SIG-M5 (cell line): ENCODE data around the gene TOX2.

ENCODE experiments used
- DNase-seq: peaks from one replicate; lab custom pipeline; 2025; lab: John Stamatoyannopoulos, UW

TOX2 gene

GRCh38 chr20:43975096-43975768 is 60.6 kb downstream of the TOX2 start:
- no peak for DNase-seq

DNA sequence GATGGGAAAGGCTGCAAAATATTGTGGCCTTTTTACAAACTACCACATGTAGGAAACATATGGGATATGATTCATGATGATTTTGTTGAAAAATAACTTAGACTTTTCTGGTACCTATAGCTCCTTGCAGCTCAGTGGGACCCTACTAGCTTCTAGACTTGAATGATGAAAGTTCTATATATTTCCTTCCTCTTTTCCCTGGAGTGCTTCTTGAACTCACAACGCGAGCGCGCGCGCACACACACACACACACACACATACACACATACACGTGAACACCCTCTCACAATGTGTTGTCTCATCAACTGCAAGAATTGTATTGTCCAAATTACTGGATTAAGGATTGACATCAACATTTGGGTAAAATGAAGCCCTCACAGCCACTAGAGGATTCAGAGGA is 61.9 kb downstream of the TOX2 start:
- no peak for DNase-seq

- DNase-seq, result no peak
Measured at GRCh38 chr20:43977252-43977651, 62.6 kb downstream of the TOX2 start.

DNA sequence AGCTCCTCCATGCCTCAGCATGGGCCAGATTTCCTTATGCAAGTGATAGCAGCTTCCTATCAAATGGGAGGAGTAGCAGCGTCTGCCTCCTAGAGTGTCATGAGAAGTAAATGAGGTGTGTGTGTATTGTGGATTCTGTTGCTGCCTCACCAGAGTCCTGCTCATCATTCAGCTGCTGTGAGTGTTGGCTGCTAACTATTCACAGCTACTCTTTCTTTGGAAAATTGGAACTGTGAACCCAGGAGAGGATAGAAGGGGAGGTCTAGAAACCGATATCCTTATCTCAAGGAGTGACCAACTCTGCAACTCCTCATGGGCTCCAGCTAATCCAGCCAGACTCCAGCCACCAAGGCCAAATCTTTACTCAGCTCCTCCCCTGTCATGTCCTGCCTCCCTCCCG is 63.3 kb downstream of the TOX2 start:
- no peak for DNase-seq

DNA sequence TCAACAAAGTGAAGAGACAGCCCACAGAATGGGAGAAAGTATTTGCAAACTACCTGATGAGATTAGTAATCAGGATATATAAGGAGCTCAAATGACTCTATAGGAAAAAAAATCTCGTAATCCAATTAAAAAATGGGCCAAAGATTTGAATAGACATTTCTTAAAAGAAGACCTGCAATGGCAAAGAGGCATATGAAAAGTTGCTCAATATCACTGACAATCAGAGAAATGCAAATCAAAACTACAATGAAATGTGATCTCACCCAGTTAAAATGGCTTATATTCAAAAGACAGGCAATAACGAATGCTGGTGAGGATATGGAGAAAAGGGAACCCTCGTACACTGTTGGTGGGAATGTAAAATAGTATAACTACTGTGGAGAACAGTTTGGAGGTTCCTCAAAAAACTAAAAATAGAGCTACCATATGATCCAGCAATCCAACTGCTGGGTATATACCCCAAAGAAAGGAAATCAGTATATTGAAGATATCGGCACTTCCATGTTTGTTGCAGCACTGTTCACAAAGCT is 65.0 kb downstream of the TOX2 start:
- no peak for DNase-seq

DNA sequence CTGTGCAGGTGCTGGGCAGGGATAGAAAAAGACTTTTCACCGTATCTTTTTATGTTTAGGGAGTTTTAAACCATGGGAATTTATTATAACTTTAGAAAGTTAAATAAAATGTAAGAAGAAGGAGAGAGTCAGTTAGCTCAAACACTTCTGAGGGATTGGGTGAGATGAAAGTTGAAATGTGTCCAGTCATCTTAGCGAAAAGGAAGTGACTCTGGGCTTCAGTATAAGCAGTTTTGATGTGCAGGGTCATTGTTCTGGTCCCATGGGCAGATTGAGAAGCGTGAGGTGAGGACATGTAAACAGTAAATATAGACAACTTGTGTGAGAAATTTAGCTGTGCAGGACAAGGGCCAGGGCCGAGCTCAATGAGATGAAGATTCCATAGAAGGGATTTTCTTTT is 66.9 kb downstream of the TOX2 start:
- DNase-seq, result no peak

DNA sequence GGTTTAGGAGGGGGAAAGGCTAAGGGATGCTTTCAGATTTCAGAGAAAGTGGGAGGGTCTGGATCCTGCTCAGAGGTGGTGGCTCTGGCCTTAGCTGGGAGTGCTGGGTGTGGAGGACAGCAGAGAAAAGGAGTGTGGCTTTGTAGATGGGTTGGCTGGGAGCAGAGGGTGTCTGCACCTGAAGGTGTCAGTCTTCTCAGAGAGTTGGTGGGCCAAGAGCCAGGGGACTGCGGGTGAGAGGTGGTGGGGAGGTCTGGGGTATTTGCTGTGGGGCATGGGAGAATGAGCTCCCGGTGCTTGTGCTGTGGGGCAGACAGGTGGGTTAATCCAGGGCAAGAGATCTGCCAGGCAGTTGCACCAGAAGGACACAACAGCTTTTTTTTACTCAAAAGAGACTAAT is 67.4 kb downstream of the TOX2 start:
- no peak for DNase-seq

GRCh38 chr20:43982886-43983285 is 68.2 kb downstream of the TOX2 start:
- DNase-seq, result no peak

GRCh38 chr20:43983359-43983758 is 68.7 kb downstream of the TOX2 start:
- no peak for DNase-seq

GRCh38 chr20:43983904-43984361 is 69.3 kb downstream of the TOX2 start:
- no peak for DNase-seq

DNA sequence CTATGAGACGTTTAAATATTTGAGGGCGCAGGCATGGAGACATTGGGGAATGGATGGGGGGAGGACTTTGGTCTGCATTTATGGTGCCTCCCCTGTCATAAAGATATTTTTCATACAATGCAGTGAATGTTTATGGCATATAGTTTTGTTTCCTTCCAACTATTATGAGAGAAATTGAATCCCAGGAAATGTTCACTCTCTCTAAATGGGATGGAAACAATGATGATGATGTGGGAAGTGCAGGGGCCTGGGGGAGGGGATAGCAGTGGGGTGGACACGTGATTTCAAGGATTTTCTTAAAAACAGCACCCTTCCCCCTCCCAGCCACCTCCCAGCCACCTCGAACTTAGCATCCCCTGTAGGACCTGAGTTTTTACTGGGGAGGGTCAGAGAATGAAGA is 69.9 kb downstream of the TOX2 start:
- DNase-seq, result no peak

GRCh38 chr20:43985121-43985520 is 70.5 kb downstream of the TOX2 start:
- DNase-seq, result no peak

- no peak for DNase-seq
Measured at GRCh38 chr20:43985608-43986316, 71.1 kb downstream of the TOX2 start.

DNA sequence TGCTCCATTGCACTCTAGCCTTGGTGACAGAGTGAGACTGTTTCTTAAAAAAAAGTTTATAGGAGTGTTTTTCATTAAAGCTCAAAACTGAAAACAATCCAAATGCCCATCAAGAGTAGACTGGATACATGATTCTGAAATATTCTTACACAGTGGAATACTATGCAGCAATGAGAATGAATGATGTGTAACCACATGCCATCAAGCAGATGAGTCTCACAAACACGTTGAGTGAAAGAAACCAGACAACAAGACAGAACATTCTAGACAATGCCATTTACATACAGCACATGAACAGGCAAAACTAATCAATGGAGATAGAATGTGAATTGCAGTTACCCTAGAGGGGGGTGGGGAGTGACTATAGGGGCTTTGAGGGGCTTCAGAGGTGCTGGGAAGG is 72.4 kb downstream of the TOX2 start:
- no peak for DNase-seq

- no peak for DNase-seq
Measured at GRCh38 chr20:43987531-43987930, 72.9 kb downstream of the TOX2 start.

DNA sequence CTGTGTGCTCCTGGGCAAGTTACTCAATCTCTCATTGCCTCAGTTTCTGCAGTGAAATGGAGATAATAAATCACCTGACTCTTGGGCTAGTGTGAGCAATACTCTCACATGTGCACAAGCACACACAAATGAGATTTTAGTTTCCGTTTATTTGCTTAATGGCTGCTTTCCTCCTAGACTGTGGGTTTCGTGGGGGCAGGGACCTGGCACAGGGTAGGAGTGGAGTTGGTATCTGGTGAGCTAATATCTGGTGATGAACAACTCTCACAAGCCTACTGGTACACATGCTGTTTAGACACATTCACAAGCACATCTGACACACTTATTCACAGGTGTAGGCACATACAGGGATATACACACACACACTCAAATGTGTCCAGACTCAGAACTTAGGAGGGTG is 73.8 kb downstream of the TOX2 start:
- no peak for DNase-seq

DNA sequence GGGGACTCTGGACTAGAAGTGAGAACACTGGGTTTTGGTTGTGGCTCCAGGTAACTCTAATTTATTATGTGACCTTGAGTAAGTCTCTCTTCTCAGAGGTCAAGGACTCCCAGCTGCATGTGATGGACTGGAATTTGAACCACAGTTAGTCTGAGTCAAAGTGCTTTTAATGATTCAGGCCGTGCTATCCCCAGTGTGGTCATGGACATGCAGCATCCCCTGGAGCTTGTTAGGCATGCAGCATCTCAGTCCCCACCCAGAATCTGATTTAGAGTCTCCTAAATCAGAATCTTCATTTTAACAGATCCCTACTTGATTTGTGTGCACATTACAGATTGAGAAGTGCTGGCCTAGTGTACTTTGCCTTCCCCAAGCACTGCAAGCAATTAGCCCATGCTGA is 74.2 kb downstream of the TOX2 start:
- no peak for DNase-seq

GRCh38 chr20:43991261-43991660 is 76.6 kb downstream of the TOX2 start:
- DNase-seq, result no peak

DNA sequence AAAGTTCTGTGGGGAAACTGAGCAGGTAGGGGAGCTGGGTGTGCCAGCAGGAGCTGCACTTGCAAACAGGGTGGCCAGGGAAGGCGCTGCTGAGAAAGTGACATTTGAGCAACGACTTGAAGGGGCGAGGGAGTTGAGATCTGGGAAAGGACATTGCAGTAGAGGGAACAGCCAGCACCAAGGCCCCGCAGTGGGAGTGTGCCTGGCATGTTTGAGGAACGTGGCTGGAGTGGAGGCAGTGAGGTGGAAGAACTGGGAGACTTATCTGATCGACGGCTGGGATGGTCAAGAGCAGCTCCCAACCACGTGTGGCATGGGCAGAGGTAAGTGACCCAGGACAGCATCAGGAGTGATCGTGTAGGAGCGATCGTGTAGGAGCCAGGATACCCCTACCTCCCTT is 77.3 kb downstream of the TOX2 start:
- DNase-seq, result no peak

- DNase-seq, result no peak
Measured at GRCh38 chr20:43992885-43993284, 78.2 kb downstream of the TOX2 start.

DNA sequence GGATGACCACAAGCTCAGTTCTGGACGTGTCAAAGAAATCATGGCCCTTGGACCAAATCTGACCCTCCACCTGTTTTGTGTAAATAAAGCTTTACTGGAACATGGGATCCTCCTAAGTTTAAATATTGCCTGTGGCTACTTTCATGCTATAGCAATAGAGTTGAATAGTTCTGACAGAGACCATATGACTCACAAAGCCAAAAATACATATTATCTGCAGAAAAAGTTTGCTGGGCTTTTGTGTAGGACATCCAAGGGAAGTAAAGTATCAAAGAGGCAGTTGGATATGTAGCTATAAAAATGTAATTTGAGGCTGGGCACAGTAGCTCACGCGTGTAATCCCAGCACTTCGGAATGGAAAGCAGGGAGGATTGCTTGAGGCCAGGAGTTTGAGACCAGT is 78.9 kb downstream of the TOX2 start:
- no peak for DNase-seq

DNA sequence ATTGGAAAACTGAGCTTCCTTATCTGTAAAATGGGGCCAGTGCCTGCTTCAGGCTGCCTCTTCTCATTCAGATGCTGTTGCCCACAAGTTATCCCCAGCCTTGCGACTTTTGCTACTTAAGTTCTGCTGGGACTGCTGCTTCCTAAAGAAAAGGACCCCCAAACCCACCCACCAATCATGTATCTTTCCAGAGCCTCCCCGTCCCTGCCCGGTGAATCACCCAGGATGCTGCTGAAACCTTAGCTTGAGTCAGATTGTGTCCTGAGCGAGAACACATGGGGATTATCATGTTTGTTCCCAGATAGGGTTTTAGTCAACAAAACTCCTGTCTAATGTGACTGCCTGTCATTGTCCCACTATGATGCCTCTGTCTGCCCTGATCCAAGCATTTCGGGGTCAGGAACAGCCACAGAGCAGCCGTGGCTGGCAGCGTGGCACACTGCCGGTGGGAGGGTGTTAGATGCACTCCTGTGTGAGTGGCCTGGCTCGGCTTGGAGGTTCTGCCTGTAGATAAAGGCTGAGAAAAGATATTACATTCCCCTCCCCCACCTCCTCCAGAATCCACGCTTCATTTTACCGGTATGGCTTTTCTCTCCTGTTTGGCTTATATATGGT is 79.9 kb downstream of the TOX2 start:
- no peak for DNase-seq

DNA sequence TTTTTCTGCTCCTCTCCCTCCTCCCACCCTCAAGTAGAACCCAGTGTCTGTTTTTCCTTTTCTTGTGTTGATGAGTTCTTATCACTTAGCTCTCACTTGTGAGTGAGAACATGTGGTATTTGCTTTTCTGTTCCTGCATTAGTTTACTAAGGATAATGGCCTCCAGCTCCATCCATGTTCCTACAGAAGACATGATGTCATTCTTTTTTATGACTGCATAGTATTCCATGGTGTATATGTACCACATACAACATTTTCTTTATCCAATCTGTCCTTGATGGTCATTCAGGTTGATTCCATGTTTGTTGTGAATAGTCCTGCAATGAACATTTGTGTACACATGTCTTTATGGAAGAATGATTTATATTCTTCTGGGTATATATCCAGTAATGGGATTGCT is 81.0 kb downstream of the TOX2 start:
- DNase-seq, result no peak
